ENCODE results near the gene B4GALT5.

- TF ChIP-seq SIN3A (IDR thresholded peaks at IDR 0.05; ENCODE audit: borderline replicate concordance, insufficient read depth, low read length) (no peak), POLR2AphosphoS5 (IDR thresholded peaks at IDR 0.05; ENCODE audit: low read depth, low read length) (no peak), REST (IDR thresholded peaks at IDR 0.05; ENCODE audit: insufficient read depth in 1 of 2, low read depth in 2 of 2, low read length in 2 of 2) (no peak), TAF1 (IDR thresholded peaks at IDR 0.05; ENCODE audit: borderline replicate concordance, insufficient read depth, low read length) (no peak)
Observed at GRCh38 chr20:49663112-49663511, 50.6 kb downstream of the B4GALT5 start.

All from PFSK-1 (cell line).